GM21529 (cell line): Measurements from ENCODE around the gene SIT1.

Experiments used
- ATAC-seq: cut with Tn5 transposase; IDR thresholded peaks from one replicate; pipeline ENCODE4 v1.9.1; 2021; ENCODE audit not compliant: unreplicated experiment

The SIT1 gene

GRCh38 chr9:35650341-35651158 is at the start of gene SIT1:
Gene SIT1, minus strand, starts transcription at chr9:35650931. Its CDS starts 78 bp downstream, at chr9:35650853.
- ATAC-seq = no peak

- no peak for ATAC-seq
These were observed 49.3 kb upstream of the SIT1 start for GRCh38 chr9:35700031-35700430.

- no peak for ATAC-seq
These were observed 47.5 kb upstream of the SIT1 start for GRCh38 chr9:35698231-35698630.

- ATAC-seq = no peak
These were observed 46.8 kb upstream of the SIT1 start for GRCh38 chr9:35697486-35697885.

GRCh38 chr9:35696520-35697215 is 45.9 kb upstream of the SIT1 start:
- peak; percentile 88 for ATAC-seq

GRCh38 chr9:35695943-35696401 is 45.2 kb upstream of the SIT1 start:
- no peak for ATAC-seq

GRCh38 chr9:35691757-35692301 is 41.1 kb upstream of the SIT1 start:
- ATAC-seq = no peak

- ATAC-seq = no peak
These were observed 40.6 kb upstream of the SIT1 start for GRCh38 chr9:35691334-35691650.

- ATAC-seq = no peak
These were observed 40.0 kb upstream of the SIT1 start for GRCh38 chr9:35690614-35691333.

GRCh38 chr9:35690294-35690613 is 39.5 kb upstream of the SIT1 start:
- ATAC-seq = no peak

GRCh38 chr9:35689542-35690293 is 39.0 kb upstream of the SIT1 start, which contains the start of gene TPM2:
Gene TPM2, minus strand, starts transcription at chr9:35689925. Its CDS starts 108 bp downstream, at chr9:35689817.
- no peak for ATAC-seq

GRCh38 chr9:35688558-35689541 is 38.1 kb upstream of the SIT1 start:
- ATAC-seq = no peak

- ATAC-seq = no peak
These were observed 37.3 kb upstream of the SIT1 start for GRCh38 chr9:35687972-35688557.

- no peak for ATAC-seq
These were observed 36.6 kb upstream of the SIT1 start for GRCh38 chr9:35687306-35687705.

GRCh38 chr9:35686222-35687203 is 35.8 kb upstream of the SIT1 start:
- no peak for ATAC-seq

GRCh38 chr9:35685506-35685905 is 34.8 kb upstream of the SIT1 start:
- no peak for ATAC-seq

GRCh38 chr9:35684921-35685320 is 34.2 kb upstream of the SIT1 start:
- ATAC-seq = no peak

GRCh38 chr9:35683323-35683722 is 32.6 kb upstream of the SIT1 start:
- no peak for ATAC-seq
